HT1080 (cell line): ENCODE results near the gene JMJD4. TPM values are rescaled to one million over a fixed set of nuclear protein-coding genes. Genes with fewer than 3 reads are reported as not detected.
"Not testable (repeated sequence)": the region's sequence is repeated elsewhere in the genome, so short reads cannot be mapped to it uniquely, and the experiment has no call there.

Source experiments
- DNase-seq: peaks from one replicate; pipeline ENCODE4 v3.0.0-alpha.2; 2015; ENCODE audit warnings: low read depth
- total RNA-seq: library from RNA; depleted of rRNA; stranded (reverse); fragments of >200 nt; shearing (Covaris generic); gene quantifications from 2 replicates; pipeline ENCODE4 v1.2.3, GENCODE V29; 2014

Gene JMJD4
- total RNA-seq, 1 experiment from 2014 or later = 37.7 TPM

GRCh38 chr1:227733751-227734545 lies 1.2 kb downstream of the JMJD4 start:
- no peak for DNase-seq

DNA sequence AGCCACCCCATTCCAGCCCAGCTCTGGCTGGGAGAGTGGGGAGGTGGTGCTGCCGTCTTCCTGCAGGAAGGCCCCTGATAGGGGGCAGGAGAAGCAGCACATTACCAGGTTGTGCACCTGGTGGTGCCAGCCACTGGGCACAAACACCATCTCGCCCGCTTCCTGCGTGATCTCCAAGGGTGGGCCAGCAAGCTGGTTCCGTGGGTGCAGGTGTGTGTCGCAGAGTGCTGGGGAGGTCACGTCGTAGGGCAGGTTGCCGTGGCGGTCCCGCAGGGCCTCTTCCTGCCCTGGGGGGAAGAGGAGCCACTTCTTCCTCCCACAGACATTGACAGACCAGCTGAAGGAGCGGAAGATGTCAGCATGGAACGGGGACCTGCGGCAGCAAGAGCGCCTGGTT lies 1.8 kb downstream of the JMJD4 start:
- no peak for DNase-seq

GRCh38 chr1:227732586-227733308 lies 2.4 kb downstream of the JMJD4 start:
- no peak for DNase-seq

- DNase-seq = no peak
Observed at GRCh38 chr1:227731696-227732585, 3.2 kb downstream of the JMJD4 start.

- no peak for DNase-seq
Observed at GRCh38 chr1:227731241-227731677, 3.8 kb downstream of the JMJD4 start.

GRCh38 chr1:227730630-227731151 lies 4.4 kb downstream of the JMJD4 start:
- DNase-seq = no peak

DNA sequence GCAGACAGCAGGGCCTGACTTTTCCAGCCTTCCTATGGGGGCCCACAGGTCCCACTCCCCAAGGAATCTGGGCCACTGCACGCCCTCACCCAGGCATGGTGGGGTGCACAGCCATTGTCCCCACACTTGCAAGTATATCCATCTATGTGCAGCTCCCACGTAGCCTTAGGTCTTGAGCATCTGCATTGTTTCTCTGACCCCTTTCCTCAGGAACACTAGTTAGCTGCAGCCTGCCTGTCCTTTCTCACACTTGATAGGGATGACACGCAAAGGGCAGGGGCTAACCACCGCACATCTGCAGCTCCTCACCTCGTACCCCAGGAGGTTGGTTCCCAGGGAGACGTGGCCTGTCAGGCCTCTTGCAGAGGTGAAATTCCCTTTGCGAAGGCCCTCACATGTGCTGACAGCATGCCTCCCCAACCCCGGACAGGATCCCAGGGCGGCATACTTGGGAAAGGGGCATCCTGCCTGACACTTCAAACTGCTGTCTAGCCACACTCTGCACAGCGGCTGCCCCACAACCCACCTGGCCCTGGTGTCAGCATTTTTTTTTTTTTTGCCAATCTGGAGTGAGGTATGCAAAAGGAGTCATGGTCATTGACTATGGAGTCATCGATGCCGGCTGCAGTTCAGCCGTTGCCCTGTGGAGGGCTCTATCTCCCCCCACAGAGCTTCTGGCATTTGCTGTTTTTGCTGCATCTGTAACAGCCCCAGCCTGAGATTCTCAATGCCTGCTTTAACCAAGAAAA lies 5.0 kb downstream of the JMJD4 start:
- DNase-seq = peak; percentile 59

DNA sequence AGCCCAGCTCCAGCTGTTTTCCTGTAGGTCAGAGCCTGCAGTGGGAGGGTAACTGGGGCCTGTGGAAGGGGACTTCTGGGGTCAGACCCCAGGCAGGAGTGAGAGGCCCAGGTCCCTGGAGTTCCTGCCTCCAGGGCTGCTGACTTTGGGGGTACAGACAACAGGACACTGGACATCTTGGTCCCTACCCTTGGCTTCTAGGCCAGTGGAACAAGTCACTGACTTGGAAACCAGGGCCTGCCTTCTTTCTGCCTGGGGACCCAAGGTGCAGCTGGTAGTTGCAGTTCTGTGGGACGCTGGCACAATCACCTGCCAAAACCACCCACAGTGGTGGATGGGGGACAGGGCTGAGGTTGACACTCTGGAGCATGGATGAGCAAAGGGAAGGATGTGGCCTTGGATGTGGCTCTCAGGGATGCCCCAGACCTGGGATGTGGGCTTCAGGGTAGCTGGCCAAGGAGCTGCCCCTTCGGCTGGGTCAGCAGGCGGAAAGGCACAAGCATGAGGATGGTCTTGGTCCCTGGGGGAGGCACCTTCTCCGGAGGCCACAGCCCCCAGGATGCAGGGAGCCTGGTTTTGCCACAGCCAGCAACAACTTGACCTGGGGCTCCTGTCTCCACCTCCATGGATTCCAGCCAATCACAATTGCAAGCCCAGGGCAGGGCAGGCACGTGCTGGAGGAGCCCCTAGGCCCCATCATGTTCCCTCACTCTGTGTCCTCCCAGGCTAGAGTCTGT lies 5.8 kb downstream of the JMJD4 start:
- DNase-seq = no peak

DNA sequence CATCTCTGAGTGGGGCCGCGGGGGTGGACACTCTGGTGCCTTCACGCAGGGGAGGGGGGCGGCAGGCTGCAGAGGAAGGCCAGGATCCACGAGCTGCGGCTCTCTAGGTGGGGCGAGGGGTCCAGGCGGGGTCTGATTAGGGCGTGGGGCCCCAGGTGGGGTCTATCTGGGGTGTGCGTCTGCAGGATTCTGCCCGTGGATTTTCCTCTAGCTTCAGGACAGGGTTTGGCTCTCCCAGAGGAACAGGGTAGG lies 6.3 kb downstream of the JMJD4 start:
- DNase-seq = no peak

DNA sequence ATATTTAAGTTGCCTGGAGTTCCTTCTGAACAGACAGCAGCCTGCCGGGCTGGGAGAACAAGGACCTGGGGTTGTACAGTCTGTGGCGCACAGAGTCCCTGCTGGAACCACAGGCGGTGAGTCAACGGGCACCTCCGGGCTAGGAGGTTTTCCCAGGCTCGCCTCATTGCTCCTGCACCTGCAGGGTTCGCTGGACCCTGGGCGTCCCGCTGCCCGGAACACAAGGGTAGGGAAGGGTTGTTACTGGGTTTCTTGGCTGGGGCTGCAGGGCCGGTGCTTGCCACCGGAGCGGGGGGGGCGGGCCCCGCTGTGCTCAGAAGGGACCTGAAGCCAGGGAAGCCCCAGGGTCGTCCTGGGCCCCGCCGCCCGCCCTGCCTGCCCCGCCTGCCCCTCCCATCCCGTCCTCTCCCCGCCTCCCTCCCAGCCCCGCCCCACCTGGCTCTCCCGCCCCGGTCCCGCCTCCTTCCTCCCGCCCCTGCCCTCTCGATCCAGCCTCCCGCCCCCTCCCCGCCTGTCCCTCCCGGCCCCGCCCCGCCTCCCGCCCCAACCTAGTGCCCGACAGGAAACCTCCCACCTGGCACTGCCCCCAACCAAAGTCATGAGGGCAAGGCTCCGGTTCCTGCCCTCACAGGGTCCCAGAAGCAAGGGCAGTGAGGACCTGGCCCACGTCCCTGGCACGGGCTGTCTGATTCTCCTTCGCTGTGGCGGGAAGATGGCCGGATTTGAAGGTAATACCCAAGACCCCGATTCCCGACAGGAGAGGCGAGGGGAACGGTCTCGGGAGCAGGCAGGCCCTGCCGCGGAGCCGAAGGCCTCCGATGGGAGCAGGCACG lies 6.8 kb downstream of the JMJD4 start:
- peak; percentile 81 for DNase-seq

- DNase-seq = no peak
Observed at GRCh38 chr1:227726924-227727599, 8.0 kb downstream of the JMJD4 start.

- no peak for DNase-seq
Observed at GRCh38 chr1:227726318-227726717, 8.8 kb downstream of the JMJD4 start.

DNA sequence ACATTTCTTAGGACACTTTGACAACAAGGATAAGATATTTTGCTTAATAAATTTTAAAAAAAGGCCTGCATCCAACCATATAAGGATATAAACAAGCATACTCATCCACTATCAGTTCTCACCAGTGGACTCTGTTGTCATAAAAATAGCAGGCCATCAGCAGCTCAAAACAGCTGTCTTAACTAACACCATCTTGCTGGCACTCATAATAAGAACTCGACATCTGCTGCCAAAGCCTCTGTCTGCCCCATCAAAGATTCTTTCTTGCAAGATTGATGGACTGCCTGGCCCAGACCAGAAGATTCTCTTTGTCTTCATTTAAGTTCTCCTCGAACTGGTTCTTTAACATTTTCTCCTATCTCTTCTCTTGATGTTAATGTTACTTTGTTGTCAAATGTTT lies 10.1 kb downstream of the JMJD4 start:
- no peak for DNase-seq

- DNase-seq = no peak
Observed at GRCh38 chr1:227723474-227723873, 11.6 kb downstream of the JMJD4 start.

DNA sequence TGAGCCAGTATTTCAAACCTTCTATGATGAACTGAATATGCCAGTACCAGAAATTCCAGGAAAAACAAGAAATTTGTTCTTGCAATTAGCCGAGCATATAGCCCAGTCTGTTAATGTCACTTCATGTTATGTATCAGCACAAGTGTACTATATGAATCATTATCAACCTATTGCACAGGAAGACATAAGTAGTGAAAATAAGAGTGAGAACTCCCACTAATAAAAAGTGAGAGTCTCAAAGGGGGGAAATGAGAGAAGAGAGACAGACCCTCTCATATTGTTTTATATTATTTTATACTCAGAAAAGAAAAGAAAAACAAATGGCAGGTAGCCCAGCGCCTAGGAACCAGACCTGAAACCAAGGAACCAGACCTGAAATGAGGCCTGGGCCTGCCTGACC lies 16.2 kb downstream of the JMJD4 start:
- no peak for DNase-seq

GRCh38 chr1:227712648-227713047 lies 22.5 kb downstream of the JMJD4 start:
- DNase-seq = no peak

GRCh38 chr1:227710474-227710873 lies 24.6 kb downstream of the JMJD4 start:
- not testable (repeated sequence) for DNase-seq

DNA sequence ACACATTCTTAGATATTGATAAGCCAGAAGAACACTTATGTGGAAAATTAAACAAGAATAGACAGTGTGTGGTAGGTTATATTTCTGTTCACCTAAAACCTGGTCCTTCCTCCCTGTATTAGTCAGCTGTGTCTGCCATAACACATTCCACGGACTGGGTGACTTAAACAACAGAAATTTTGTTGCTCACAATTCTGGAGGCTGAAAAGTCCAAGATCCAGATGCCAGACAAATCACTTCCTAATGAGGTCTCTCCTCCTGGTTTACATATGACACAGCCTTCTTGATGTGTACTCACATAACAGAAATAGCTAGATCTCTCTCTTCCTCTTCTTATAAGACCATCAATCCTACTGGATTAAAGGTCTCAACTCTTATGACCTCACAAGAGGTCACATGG lies 25.7 kb downstream of the JMJD4 start:
- DNase-seq = no peak

GRCh38 chr1:227707846-227708245 lies 27.3 kb downstream of the JMJD4 start:
- DNase-seq = no peak
